ENCODE measurements around the gene NT5C2.
"Not testable (repeated sequence)": the region's sequence is repeated elsewhere in the genome, so short reads cannot be mapped to it uniquely, and the experiment has no call there.

Gene NT5C2

DNA sequence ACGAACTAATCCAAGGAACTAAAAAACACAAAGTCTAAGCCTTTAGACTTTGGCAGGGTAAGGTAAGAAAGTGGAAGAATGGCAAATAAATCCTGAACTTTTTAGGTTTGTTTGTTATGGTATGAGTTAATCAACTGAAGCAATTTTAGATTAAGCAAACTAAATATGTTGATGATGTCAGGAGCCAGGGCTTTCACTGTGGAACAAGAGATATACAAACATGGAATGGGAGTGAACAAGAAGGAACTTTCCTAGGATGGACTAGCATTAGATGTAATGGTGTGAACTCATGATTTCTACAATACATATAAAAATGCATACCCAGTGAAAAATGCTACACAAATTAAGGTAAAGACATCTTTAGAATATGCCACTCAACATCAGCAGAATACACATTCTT is 35.8 kb downstream of the NT5C2 start:
- no peak for DNase-seq (ENCODE audit: low read depth)

DNA sequence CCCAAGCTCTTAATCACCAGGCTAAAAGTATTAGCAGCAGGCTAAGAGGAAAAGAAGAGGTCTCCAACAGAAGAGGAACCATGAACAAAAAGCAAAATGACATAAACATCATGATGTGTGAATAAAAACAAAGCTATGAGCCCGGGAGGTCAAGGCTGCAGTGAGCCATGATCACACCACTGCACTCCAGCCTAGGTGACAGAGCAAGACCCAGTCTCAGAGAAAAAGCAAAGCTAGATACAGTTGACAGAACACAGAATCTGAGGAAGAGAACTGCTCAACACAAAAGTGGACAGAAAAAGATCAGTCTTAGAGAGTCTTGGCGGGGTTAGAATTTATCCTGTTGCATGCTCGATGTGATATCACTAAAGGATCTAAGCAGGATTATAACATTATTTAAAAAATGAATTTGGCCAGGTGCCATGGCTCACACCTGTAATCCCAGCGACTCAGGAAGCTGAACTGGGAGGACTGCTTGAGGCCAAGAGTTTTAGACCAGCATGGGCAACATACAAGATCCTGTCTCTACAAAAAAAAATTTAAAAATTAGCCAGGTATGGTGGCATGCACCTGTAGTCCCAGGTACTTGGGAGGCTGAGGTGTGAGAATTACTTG is 37.5 kb downstream of the NT5C2 start:
- DNase-seq (ENCODE audit: low read depth), result no peak

DNA sequence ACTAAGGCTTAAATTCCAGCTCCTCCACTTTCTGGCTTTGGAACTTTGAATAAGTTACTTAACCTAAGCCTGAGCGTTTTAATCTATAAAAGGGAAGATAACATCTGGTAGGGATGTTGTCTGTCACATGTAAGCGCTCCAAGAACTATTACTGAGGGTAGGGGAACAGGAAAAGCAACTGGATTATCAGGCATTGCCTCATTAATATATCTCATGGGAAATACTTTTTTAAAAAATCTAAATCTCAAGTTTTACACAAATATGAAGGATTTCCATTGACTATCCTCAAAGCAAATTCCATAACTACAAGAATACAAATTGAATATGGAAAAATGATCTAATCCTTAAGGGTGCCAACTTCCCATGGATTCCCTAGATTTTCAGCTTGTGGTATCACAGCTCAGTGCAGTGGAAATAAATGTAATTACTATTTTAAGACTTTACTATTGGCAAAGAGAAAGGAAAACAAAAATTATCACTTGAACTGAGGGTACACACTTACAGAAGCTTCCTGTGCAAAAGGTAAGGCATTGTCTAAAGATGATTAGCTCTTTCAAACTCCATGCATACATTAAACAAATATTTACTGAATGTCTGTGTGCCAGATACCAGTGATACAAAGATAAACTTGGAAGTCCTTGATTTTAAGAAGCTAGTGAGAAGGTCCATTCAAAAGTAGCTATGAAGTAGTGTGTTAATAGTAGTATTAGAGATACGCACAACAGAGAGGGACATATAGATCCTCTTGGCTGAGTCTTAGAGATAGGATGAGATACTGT is 38.4 kb downstream of the NT5C2 start:
- no peak for DNase-seq (ENCODE audit: low read depth)

- peak; percentile 25 for DNase-seq (ENCODE audit: low read depth)
These were observed 39.5 kb downstream of the NT5C2 start for GRCh38 chr10:103153302-103154197.

GRCh38 chr10:103149991-103150622 is 43.0 kb downstream of the NT5C2 start:
- no peak for DNase-seq (ENCODE audit: low read depth)

GRCh38 chr10:103147645-103148044 is 45.4 kb downstream of the NT5C2 start:
- no peak for DNase-seq (ENCODE audit: low read depth)

DNA sequence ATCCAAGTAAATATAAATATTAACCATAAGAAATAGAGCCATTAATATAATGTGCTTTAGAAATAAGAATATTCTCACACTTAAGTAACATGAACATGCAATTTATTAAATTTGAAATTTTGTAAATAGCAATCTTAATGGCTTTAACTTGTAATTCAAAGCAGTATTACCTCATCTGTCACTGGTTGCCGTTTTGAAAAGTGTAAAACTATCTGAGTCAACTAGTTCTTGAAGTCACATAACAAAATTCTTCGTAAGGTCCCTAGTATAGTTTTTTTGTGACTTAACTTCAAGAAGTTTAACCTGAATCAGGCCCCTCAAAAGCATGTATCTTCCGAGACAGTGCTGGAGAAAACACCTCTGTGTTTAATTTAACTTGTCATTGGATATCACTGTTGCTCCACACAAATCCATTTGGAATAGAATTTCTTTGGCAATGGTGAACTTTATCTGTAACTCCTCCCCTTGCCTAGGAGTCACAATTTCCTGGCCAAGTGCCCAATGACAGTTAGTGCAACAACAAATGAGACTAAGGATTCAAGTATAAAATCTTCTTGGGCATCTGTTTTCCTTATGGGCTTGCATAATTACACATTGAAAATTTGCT is 47.1 kb downstream of the NT5C2 start:
- peak; percentile 89 for DNase-seq (ENCODE audit: low read depth)

DNA sequence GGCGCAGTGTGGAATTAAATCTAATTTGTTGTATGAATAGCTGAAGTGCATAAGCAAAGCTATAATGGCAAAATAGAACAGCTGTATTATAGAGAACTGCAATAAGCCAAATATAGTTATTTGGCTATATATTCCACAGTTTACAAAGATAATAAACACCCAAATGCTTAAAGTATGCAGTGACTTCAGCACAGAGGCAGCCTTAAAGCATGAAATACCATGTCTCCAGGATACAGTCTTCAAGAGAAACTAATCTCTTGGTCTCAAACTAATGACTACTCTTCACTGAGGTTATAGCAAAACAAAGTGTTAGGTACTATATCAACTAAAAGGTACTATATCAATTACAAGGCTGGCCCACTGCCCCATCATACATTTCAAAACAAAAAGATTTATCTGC is 48.0 kb downstream of the NT5C2 start:
- no peak for DNase-seq (ENCODE audit: low read depth)

DNA sequence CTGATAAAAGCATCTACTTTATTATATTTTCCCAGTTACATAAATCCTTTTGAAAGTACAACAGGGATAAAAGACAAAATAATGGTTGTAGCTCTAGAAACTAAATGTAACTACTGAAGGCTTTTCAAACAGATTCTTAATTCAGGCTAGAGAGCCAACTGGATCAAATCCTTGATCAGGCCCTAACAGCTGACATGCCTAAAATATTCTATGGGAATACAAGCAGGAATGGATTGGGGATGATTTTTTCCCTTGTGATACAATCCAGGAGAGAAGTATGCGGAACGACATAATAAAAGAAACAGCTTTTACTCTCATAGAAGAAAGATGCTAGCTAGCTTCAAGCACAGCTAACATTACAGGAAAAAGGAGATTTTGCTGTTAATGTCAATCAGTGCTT is 49.0 kb downstream of the NT5C2 start:
- no peak for DNase-seq (ENCODE audit: low read depth)

DNA sequence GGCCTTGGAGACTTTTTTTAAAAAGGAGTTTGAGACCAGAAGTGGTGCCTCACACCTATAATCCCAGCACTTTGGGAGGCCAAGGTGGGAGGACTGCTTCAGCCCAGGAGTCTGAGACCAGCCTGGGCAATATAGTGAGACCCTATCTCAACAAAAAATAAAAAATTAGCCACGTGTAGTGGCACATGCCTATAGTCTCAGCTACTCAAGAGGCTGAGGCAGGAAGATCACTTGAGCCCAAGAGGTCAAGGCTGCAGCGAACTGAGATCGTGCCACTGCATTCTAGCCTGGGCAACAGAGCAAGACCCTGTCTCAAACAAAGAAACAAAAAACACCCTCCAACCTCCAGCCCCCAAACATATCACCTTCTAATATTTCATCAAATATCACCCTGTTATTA is 49.4 kb downstream of the NT5C2 start:
- DNase-seq (ENCODE audit: low read depth), result not testable (repeated sequence)

DNA sequence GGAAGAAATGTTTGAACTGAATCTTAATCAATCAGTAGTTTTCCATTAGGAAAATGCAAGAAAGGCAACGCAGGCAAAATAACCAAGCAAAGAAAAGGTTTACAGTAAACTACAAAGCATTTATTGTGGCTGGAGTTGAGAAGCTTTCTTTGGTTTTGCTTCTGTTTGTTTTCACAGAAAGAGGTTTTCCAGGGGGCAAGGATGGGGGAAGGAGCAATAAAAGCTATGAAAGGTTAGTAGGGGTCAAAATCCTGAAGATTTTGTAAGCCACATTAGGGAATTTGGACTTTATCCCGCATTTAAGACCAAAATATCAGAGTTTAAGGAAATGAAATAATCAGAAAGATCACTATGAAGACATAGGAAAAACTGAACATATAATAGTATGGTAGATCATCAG is 51.1 kb downstream of the NT5C2 start:
- DNase-seq (ENCODE audit: low read depth), result no peak

DNA sequence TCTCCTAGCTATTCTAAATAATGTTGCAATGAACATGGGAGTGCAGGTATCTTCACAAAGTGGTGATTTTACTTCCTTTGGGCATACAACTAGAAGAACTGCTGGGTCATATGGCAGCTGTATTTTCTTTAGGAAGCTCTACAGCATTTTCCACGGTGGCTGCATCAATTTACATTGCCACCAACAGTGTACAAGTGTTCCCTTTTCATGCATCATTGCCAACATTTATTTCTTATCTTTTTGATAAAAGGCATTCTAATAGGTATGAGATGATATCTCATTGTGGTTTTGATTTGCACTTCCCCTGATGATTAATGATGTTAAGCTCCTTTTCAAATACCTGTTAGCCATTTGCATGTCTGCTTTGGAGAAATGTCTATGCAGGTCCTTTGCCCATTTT is 52.6 kb downstream of the NT5C2 start:
- no peak for DNase-seq (ENCODE audit: low read depth)

DNA sequence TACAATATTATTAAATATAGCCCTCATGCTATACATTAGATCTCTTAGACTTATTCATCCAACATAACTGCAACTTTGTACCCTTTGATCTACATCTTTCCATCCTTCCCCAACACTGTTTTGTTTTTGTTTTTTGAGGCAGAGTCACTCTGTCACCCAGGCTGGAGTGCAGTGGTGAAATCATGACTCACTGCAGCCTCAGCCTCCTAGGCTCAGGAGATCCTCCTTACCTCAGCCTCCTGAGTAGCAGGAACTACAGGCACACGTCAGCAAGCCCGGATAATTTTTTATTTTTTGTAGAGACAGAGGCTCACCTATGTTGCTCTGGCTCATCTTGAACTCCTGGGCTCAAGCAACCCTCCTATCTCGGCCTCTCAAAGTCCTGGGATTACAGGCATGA is 53.3 kb downstream of the NT5C2 start:
- no peak for DNase-seq (ENCODE audit: low read depth)

DNA sequence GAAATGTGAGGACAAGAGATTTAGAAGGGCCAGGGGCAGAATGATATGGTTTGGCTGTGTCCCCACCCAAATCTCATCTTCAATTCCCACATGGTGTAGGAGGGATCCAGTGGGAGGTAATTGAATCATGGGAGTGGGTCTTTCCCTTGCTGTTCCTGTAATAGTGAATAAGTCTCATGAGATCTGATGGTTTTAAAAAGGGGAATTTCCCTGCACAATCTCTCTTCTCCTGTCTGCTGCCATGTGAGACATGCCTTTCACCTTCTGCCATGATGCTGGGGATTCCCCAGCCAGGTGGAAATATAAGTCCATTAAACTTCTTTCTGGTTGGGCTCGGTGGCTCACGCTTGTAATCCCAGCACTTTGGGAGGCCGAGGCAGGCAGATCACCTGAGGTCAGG is 57.9 kb downstream of the NT5C2 start:
- DNase-seq (ENCODE audit: low read depth), result not testable (repeated sequence)

- DNase-seq (ENCODE audit: low read depth), result no peak
These were observed 62.2 kb downstream of the NT5C2 start for GRCh38 chr10:103130910-103131309.

- DNase-seq (ENCODE audit: low read depth), result not testable (repeated sequence)
These were observed 62.9 kb downstream of the NT5C2 start for GRCh38 chr10:103130180-103130579.

DNA sequence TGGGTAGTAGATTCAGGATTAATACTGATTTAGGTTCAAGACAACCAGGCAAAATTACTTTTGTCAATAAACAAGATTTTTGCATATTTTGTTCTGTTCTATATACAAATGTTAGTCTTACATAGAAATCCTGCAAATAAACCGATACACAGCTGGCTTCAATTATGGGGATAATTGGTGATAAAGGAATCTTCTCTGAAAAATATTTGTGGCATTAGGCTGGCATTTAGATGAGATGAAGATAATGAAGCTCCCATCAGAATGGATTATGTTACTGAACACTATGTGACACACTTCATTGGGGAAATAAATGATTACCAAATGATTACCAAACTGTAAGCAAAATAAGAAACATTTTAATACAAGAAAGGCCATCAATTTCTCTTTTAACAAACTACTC is 65.8 kb downstream of the NT5C2 start:
- no peak for DNase-seq (ENCODE audit: low read depth)

DNA sequence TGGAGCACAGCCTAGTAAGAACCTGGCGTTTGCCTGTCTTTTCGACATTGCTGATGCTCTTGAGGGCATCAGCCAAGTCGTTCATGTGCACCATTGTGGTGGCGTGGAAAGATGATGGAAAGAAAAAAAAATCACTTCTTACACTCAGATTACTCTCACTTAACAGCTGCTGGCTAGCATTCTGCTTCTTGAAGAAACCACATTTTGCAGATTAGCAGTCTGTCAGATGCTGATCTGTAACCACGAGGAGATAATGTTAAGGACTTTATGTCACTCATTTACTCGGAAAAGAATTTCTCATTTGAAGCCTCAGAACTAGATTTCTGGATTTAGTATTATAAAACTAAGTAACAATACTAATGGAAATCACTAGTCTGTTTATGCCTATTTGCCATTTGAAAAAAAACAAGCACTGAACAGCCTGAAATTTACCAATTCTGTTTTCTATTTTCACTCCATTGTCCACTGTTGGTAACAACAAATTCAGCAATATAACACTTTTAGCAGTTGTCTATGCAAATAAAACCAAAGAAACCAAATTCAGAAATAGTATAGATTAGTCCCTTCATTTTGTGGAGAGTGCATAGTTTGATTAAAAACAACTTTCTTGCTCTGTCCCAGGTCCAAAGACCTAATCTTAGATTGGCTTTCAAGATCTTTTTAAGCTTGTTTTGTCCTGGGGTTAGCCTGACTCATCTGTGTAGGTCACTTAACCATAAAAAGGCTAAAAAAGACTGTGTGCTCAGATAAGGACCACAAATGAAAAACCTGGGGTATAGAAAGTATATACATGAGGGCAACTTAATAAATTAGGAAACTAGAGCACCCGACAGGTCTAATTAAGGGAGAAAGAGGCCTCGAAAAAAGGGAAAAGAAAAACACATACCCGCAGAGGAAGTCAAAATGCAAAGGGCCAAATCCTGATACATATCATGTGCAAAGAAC is 67.5 kb downstream of the NT5C2 start:
- DNase-seq (ENCODE audit: low read depth), result no peak

GRCh38 chr10:103124420-103125096 is 68.5 kb downstream of the NT5C2 start:
- no peak for DNase-seq (ENCODE audit: low read depth)
